HAP-1 (cell line): ENCODE data around the gene LMOD2.

Experiments used
- DNase-seq, 2 experiments: peaks; one replicate each; pipeline ENCODE4 v3.0.0-alpha.2; 2016 to 2020; ENCODE audit warnings: low spot score in 2 of 2
- H3K27me3 ChIP-seq: fragments of 250-450 bp; sonication (Bioruptor Pico); 2 replicates; pipeline ENCODE4 v1.5.1; 2020; ENCODE audit warnings: low read depth, mild to moderate bottlenecking, moderate library complexity
- H3K36me3 ChIP-seq: fragments of 250-450 bp; sonication (Bioruptor Pico); replicated peaks from 2 replicates; pipeline ENCODE4 v1.5.1; 2020; ENCODE audit warnings: mild to moderate bottlenecking
- H3K4me1 ChIP-seq: fragments of 250-450 bp; sonication (Bioruptor Pico); 2 replicates; pipeline ENCODE4 v1.5.1; 2020; ENCODE audit warnings: mild to moderate bottlenecking
- H3K4me3 ChIP-seq: fragments of 250-450 bp; sonication (Bioruptor Pico); 2 replicates; pipeline ENCODE4 v1.5.1; 2020; ENCODE audit warnings: mild to moderate bottlenecking, moderate library complexity
- H3K9me3 ChIP-seq: fragments of 250-450 bp; sonication (Bioruptor Pico); 2 replicates; pipeline ENCODE4 v1.5.1; 2020; ENCODE audit warnings: mild to moderate bottlenecking, moderate library complexity
- in situ Hi-C: fragments of 300-500 bp; cut with MboI; formaldehyde crosslinking; loops from 3 replicates; pipeline ENCODE4 v1.14.3; 2020; ENCODE audit warnings: low sequenced_read_pairs, inconsistent platforms, mixed read lengths

Gene LMOD2

GRCh38 chr7:123655614-123656013 lies at the start of gene LMOD2:
TSS of gene LMOD2 (plus strand) at chr7:123655866. CDS start at chr7:123655964, 98 bp downstream.
- no peaks in the 10 kb centered on the region for H3K36me3 ChIP-seq
- H3K4me1 ChIP-seq = no peaks in the 10 kb centered on the region
- in situ Hi-C loops = no loop called here
- DNase-seq = no peak
- H3K9me3 ChIP-seq = no peaks in the 10 kb centered on the region
- no peaks in the 10 kb centered on the region for H3K27me3 ChIP-seq
- no peak within 1 kb of the TSS for H3K4me3 ChIP-seq

GRCh38 chr7:123607423-123607975 lies 48.2 kb upstream of the LMOD2 start:
- in situ Hi-C loops = no loop called here
- DNase-seq = no peak
- H3K36me3 ChIP-seq = no peaks in the 10 kb centered on the region
- no peak overlapping the region for H3K4me3 ChIP-seq
- H3K4me1 ChIP-seq = no peaks in the 10 kb centered on the region
- H3K9me3 ChIP-seq = no peaks in the 10 kb centered on the region
- no peaks in the 10 kb centered on the region for H3K27me3 ChIP-seq

GRCh38 chr7:123608991-123609882 lies 46.4 kb upstream of the LMOD2 start:
- no peak for DNase-seq
- Histone ChIP-seq H3K9me3 (no peaks in the 10 kb centered on the region), H3K4me1 (no peaks in the 10 kb centered on the region), H3K36me3 (no peaks in the 10 kb centered on the region), H3K27me3 (peaks cover under 1% of the 10 kb centered on the region; the same call in 1 of the 2 replicates), H3K4me3 (no peak overlapping the region)
- in situ Hi-C loops = no loop called here

GRCh38 chr7:123609883-123610239 lies 45.8 kb upstream of the LMOD2 start:
- Histone ChIP-seq H3K27me3 (peaks cover 6% of the 10 kb centered on the region; the same call in 1 of the 2 replicates), H3K4me1 (no peaks in the 10 kb centered on the region), H3K4me3 (no peak overlapping the region), H3K36me3 (no peaks in the 10 kb centered on the region), H3K9me3 (no peaks in the 10 kb centered on the region)
- no peak for DNase-seq
- in situ Hi-C loops = no loop called here

- Histone ChIP-seq H3K36me3 (no peaks in the 10 kb centered on the region), H3K9me3 (no peaks in the 10 kb centered on the region), H3K27me3 (peaks cover 6% of the 10 kb centered on the region; the same call in 1 of the 2 replicates), H3K4me1 (no peaks in the 10 kb centered on the region), H3K4me3 (no peak overlapping the region)
- in situ Hi-C loops = no loop called here
- no peak for DNase-seq
Observed at GRCh38 chr7:123612024-123612423, 43.6 kb upstream of the LMOD2 start.

GRCh38 chr7:123615344-123615743 lies 40.3 kb upstream of the LMOD2 start:
- no peak for DNase-seq
- Histone ChIP-seq H3K9me3 (no peaks in the 10 kb centered on the region), H3K4me3 (no peak overlapping the region), H3K27me3 (peaks cover 8% of the 10 kb centered on the region; the same call in 1 of the 2 replicates), H3K36me3 (no peaks in the 10 kb centered on the region), H3K4me1 (no peaks in the 10 kb centered on the region)
- in situ Hi-C loops = no loop called here

- Histone ChIP-seq H3K36me3 (no peaks in the 10 kb centered on the region), H3K4me3 (no peak overlapping the region), H3K27me3 (peaks cover 8% of the 10 kb centered on the region; the same call in 1 of the 2 replicates), H3K4me1 (no peaks in the 10 kb centered on the region), H3K9me3 (no peaks in the 10 kb centered on the region)
- in situ Hi-C loops = no loop called here
- DNase-seq = no peak
Observed at GRCh38 chr7:123616223-123616622, 39.4 kb upstream of the LMOD2 start.

GRCh38 chr7:123621707-123622106 lies 34.0 kb upstream of the LMOD2 start:
- no peak for DNase-seq
- H3K4me3 ChIP-seq = no peak overlapping the region

GRCh38 chr7:123622660-123623386 lies 32.8 kb upstream of the LMOD2 start:
- H3K9me3 ChIP-seq = no peaks in the 10 kb centered on the region
- H3K27me3 ChIP-seq = 0 out of 2 replicates have a peak, but pooled peaks cover 2% of the 10 kb centered on the region
- H3K4me1 ChIP-seq = no peaks in the 10 kb centered on the region
- in situ Hi-C loops = no loop called here
- H3K4me3 ChIP-seq = no peak overlapping the region
- no peaks in the 10 kb centered on the region for H3K36me3 ChIP-seq
- no peak for DNase-seq

More at GRCh38 chr7:123621707-123622106, 34.0 kb upstream of the LMOD2 start:
- no peaks in the 10 kb centered on the region for H3K9me3 ChIP-seq
- in situ Hi-C loops = no loop called here
- H3K27me3 ChIP-seq = 0 out of 2 replicates have a peak, but pooled peaks cover 2% of the 10 kb centered on the region
- H3K4me1 ChIP-seq = no peaks in the 10 kb centered on the region
- H3K36me3 ChIP-seq = no peaks in the 10 kb centered on the region

- H3K4me3 ChIP-seq = no peak overlapping the region
- DNase-seq = peak; percentile 55 to 87
- in situ Hi-C loops = no loop called here
- H3K36me3 ChIP-seq = no peaks in the 10 kb centered on the region
- H3K27me3 ChIP-seq = no peaks in the 10 kb centered on the region
- H3K9me3 ChIP-seq = no peaks in the 10 kb centered on the region
- no peaks in the 10 kb centered on the region for H3K4me1 ChIP-seq
Observed at GRCh38 chr7:123624527-123625183, 31.0 kb upstream of the LMOD2 start.

- in situ Hi-C loops = no loop called here
Observed at GRCh38 chr7:123625254-123625653, 30.4 kb upstream of the LMOD2 start.

GRCh38 chr7:123627851-123628250 lies 27.8 kb upstream of the LMOD2 start:
- Histone ChIP-seq H3K36me3 (no peaks in the 10 kb centered on the region), H3K4me1 (no peaks in the 10 kb centered on the region), H3K4me3 (no peak overlapping the region), H3K9me3 (no peaks in the 10 kb centered on the region), H3K27me3 (no peaks in the 10 kb centered on the region)
- in situ Hi-C loops = no loop called here
- no peak for DNase-seq

More at GRCh38 chr7:123625254-123625653, 30.4 kb upstream of the LMOD2 start:
- Histone ChIP-seq H3K4me3 (no peak overlapping the region), H3K36me3 (no peaks in the 10 kb centered on the region), H3K27me3 (no peaks in the 10 kb centered on the region), H3K4me1 (no peaks in the 10 kb centered on the region), H3K9me3 (no peaks in the 10 kb centered on the region)
- no peak for DNase-seq

- Histone ChIP-seq H3K36me3 (no peaks in the 10 kb centered on the region), H3K4me3 (no peak overlapping the region), H3K27me3 (no peaks in the 10 kb centered on the region), H3K9me3 (no peaks in the 10 kb centered on the region), H3K4me1 (no peaks in the 10 kb centered on the region)
- in situ Hi-C loops = no loop called here
- DNase-seq = no peak
Observed at GRCh38 chr7:123628829-123629228, 26.8 kb upstream of the LMOD2 start.
